H1 (cell line): Measurements from ENCODE around the gene ZNF525. TPM values are rescaled to one million over a fixed set of nuclear protein-coding genes. Genes with fewer than 3 reads are reported as not detected.

Experiments
- CTCF ChIA-PET: fragments of 300-600 bp; sonication (Branson Sonifier 250); formaldehyde crosslinking; loops from one replicate; lab custom pipeline; 2021; ENCODE audit not compliant: partially characterized antibody; lab: Charles Lee
- POLR2A ChIA-PET: fragments of 300-600 bp; sonication (Branson Sonifier 250); formaldehyde crosslinking; loops from one replicate; lab custom pipeline; 2021; ENCODE audit warnings: inconsistent platforms; ENCODE audit not compliant: partially characterized antibody; lab: Charles Lee
- DNase-seq, 2 experiments: peaks; one replicate each; pipeline versions ENCODE4 v3.0.0 to v3.0.0-alpha.2; 2010 to 2022; ENCODE audit warnings: low spot score in 2 of 2, low read depth in 1 of 2, mixed read lengths in 1 of 2
- FAIRE-seq: peaks from 2 replicates; lab custom pipeline; 2011; peaks lifted over from hg19 to GRCh38; lab: Jason Lieb, UNC
- H2AFZ ChIP-seq: 2 replicates; pipeline ENCODE4 v1.8.1; 2012; ENCODE audit warnings: low read length, inconsistent platforms
- H2AK5ac ChIP-seq: 2 replicates; pipeline ENCODE4 v1.6.1; 2013; ENCODE audit warnings: low read depth, low read length
- H2BK120ac ChIP-seq: replicated peaks from 2 replicates; pipeline ENCODE3; 2013; ENCODE audit warnings: low read depth, low read length, inconsistent platforms
- H2BK12ac ChIP-seq: 2 replicates; pipeline ENCODE4 v1.6.1; 2013; ENCODE audit warnings: low read depth, low read length
- H2BK15ac ChIP-seq: 2 replicates; pipeline ENCODE4 v1.6.1; 2013; ENCODE audit warnings: low read length
- H2BK20ac ChIP-seq: 2 replicates; pipeline ENCODE4 v1.6.1; 2013; ENCODE audit warnings: low read length
- H2BK5ac ChIP-seq: 2 replicates; pipeline ENCODE4 v1.6.1; 2013; ENCODE audit warnings: low read depth, low read length
- H3K14ac ChIP-seq: 2 replicates; pipeline ENCODE4 v1.6.1; 2013; ENCODE audit warnings: inconsistent platforms; ENCODE audit not compliant: insufficient read length
- H3K18ac ChIP-seq: 2 replicates; pipeline ENCODE4 v1.6.1; 2013; ENCODE audit warnings: low read length; ENCODE audit errors: extremely low read depth
- H3K23ac ChIP-seq: 2 replicates; pipeline ENCODE4 v1.6.1; 2013; ENCODE audit warnings: inconsistent platforms; ENCODE audit not compliant: insufficient read length
- H3K23me2 ChIP-seq: 2 replicates; pipeline ENCODE4 v1.6.1; 2013; ENCODE audit warnings: low read depth, low read length
- H3K27ac ChIP-seq: 2 replicates; pipeline ENCODE4 v1.6.1; 2011; ENCODE audit warnings: low read depth, low read length, inconsistent platforms
- H3K27me3 ChIP-seq, 4 experiments: replicated peaks in 1 of 4; 1 replicate in 1 of 4; 2 replicates in 3 of 4; pipeline versions ENCODE4 v1.6.1 to v1.8.1; 2011 to 2013; ENCODE audit warnings: low read length in 3 of 4, mild to moderate bottlenecking in 3 of 4, inconsistent platforms in 2 of 4, mixed read lengths in 2 of 4, moderate library complexity in 1 of 4; ENCODE audit not compliant: control insufficient read depth in 3 of 4, insufficient read depth in 3 of 4; ENCODE audit errors: extremely low read depth in 1 of 4
- H3K36me3 ChIP-seq, 4 experiments: 2 replicates each; pipeline versions ENCODE4 v1.6.1 to v1.8.1; 2011 to 2013; ENCODE audit warnings: mild to moderate bottlenecking in 4 of 4, low read length in 3 of 4, moderate library complexity in 2 of 4, control low read depth in 1 of 4, inconsistent platforms in 1 of 4; ENCODE audit not compliant: insufficient read depth in 4 of 4, control insufficient read depth in 2 of 4
- H3K4ac ChIP-seq: replicated peaks from 2 replicates; pipeline ENCODE3; 2013; ENCODE audit warnings: low read length, low read depth, mixed read lengths, inconsistent platforms; ENCODE audit not compliant: insufficient read length
- H3K4me1 ChIP-seq, 4 experiments: replicated peaks in 1 of 4; 1 replicate in 1 of 4; 2 replicates in 3 of 4; pipeline versions ENCODE4 v1.6.1 to v1.8.1; 2011 to 2013; ENCODE audit warnings: low read length in 3 of 4, inconsistent platforms in 2 of 4, mixed read lengths in 1 of 4; ENCODE audit not compliant: insufficient read depth in 4 of 4, control insufficient read depth in 3 of 4
- H3K4me2 ChIP-seq, 2 experiments: 2 replicates each; pipeline versions ENCODE4 v1.6.1 to v1.8.1; 2011 to 2013; ENCODE audit warnings: low read depth in 2 of 2, low read length in 2 of 2, control low read depth in 1 of 2, inconsistent platforms in 1 of 2, mild to moderate bottlenecking in 1 of 2; ENCODE audit not compliant: insufficient read depth in 1 of 2
- H3K4me3 ChIP-seq, 4 experiments: fragments of 200-600, 300-600 bp in 1 of 4; sonication (generic), shearing (Covaris generic), sonication (Bioruptor Twin) in 1 of 4; 2 replicates each; pipeline versions ENCODE4 v1.5.1 to v1.8.1; 2011 to 2016; ENCODE audit warnings: low read length in 4 of 4, low read depth in 3 of 4, control low read depth in 2 of 4, inconsistent platforms in 2 of 4, mild to moderate bottlenecking in 2 of 4, mixed read lengths in 1 of 4, moderate library complexity in 1 of 4; ENCODE audit not compliant: insufficient read depth in 2 of 4; ENCODE audit errors: extremely low read depth in 1 of 4
- H3K56ac ChIP-seq: replicated peaks from 2 replicates; pipeline ENCODE3; 2013; ENCODE audit warnings: low read depth, mild to moderate bottlenecking, mixed read lengths, low read length, inconsistent platforms; ENCODE audit not compliant: insufficient read length
- H3K79me1 ChIP-seq: 2 replicates; pipeline ENCODE4 v1.6.1; 2013; ENCODE audit warnings: low read depth, low read length, control low read depth
- H3K79me2 ChIP-seq, 2 experiments: 2 replicates each; pipeline versions ENCODE4 v1.6.1 to v1.8.1; 2012 to 2013; ENCODE audit warnings: low read length in 2 of 2, mild to moderate bottlenecking in 2 of 2, inconsistent platforms in 1 of 2; ENCODE audit not compliant: insufficient read depth in 2 of 2, control insufficient read depth in 1 of 2
- H3K9ac ChIP-seq, 4 experiments: replicated peaks in 1 of 4; 1 replicate in 1 of 4; 2 replicates in 3 of 4; pipeline versions ENCODE4 v1.6.1 to v1.8.1; 2011 to 2013; ENCODE audit warnings: low read depth in 3 of 4, low read length in 3 of 4, control low read depth in 2 of 4, mild to moderate bottlenecking in 2 of 4, moderate library complexity in 2 of 4, inconsistent platforms in 1 of 4; ENCODE audit errors: extremely low read depth in 1 of 4
- H3K9me3 ChIP-seq, 2 experiments: 2 replicates each; pipeline versions ENCODE4 v1.6.1 to v1.8.1; 2012 to 2013; ENCODE audit warnings: mild to moderate bottlenecking in 2 of 2, moderate library complexity in 2 of 2, control low read depth in 1 of 2, inconsistent platforms in 1 of 2, low read depth in 1 of 2, low read length in 1 of 2, mixed read lengths in 1 of 2; ENCODE audit not compliant: insufficient read depth in 2 of 2
- H4K20me1 ChIP-seq, 2 experiments: replicated peaks in 1 of 2; 2 replicates each; pipeline versions ENCODE3 to v1.8.1; 2011 to 2013; ENCODE audit warnings: inconsistent platforms in 2 of 2, low read length in 2 of 2, mild to moderate bottlenecking in 1 of 2; ENCODE audit not compliant: insufficient read depth in 2 of 2, control insufficient read depth in 1 of 2
- H4K5ac ChIP-seq: 2 replicates; pipeline ENCODE4 v1.6.1; 2013; ENCODE audit warnings: low read length, low read depth, mixed read lengths, inconsistent platforms; ENCODE audit not compliant: insufficient read length
- H4K8ac ChIP-seq: 2 replicates; pipeline ENCODE4 v1.8.0; 2013; ENCODE audit warnings: mild to moderate bottlenecking, moderate library complexity, low read length, inconsistent platforms; ENCODE audit not compliant: insufficient read depth; ENCODE audit errors: extremely low read depth
- H4K91ac ChIP-seq: replicated peaks from 2 replicates; pipeline ENCODE3; 2013; ENCODE audit warnings: low read length, mixed read lengths, inconsistent platforms; ENCODE audit not compliant: insufficient read length
- CEBPB ChIP-seq: IDR thresholded peaks from 2 replicates; pipeline ENCODE4 v1.6.1; 2012; ENCODE audit warnings: low read depth, low read length
- CHD1 ChIP-seq: IDR thresholded peaks from 2 replicates; pipeline ENCODE4 v1.6.1; 2012; ENCODE audit warnings: low read depth, low read length, improper control_type of control experiment
- CTBP2 ChIP-seq: IDR thresholded peaks from 2 replicates; pipeline ENCODE4 v1.7.0; 2011; ENCODE audit warnings: borderline replicate concordance, mild to moderate bottlenecking, moderate library complexity, mixed read lengths, low read length; ENCODE audit not compliant: insufficient read depth, insufficient read length
- EGR1 ChIP-seq: IDR thresholded peaks from 2 replicates; pipeline ENCODE4 v1.6.1; 2011; ENCODE audit warnings: low read depth, low read length, borderline replicate concordance
- GTF2F1 ChIP-seq: IDR thresholded peaks from 2 replicates; pipeline ENCODE4 v1.6.1; 2012; ENCODE audit warnings: low read depth, low read length, improper control_type of control experiment, borderline replicate concordance
- KDM5A ChIP-seq: fragments of 200-600 bp; IDR thresholded peaks from 2 replicates; pipeline ENCODE4 v1.7.1; 2012; ENCODE audit warnings: mild to moderate bottlenecking, low read length, inconsistent platforms, mixed read lengths
- NANOG ChIP-seq: IDR thresholded peaks from 2 replicates; pipeline ENCODE4 v1.6.1; 2011; ENCODE audit warnings: low read length, low read depth, mild to moderate bottlenecking, inconsistent platforms; ENCODE audit not compliant: insufficient read depth, poor library complexity, severe bottlenecking
- PHF8 ChIP-seq: fragments of 200-600 bp; sonication (generic); conservative IDR thresholded peaks from 2 replicates; pipeline ENCODE4 v1.7.1; 2012; ENCODE audit warnings: low read depth, mild to moderate bottlenecking, inconsistent platforms, low read length, moderate library complexity
- SIRT6 ChIP-seq: IDR thresholded peaks from one replicate; pipeline ENCODE4 v1.7.1; 2012; ENCODE audit warnings: low read length, inconsistent platforms
- SUZ12 ChIP-seq: fragments of 200-600 bp; sonication (generic); IDR thresholded peaks from 2 replicates; pipeline ENCODE4 v1.6.1; 2012; ENCODE audit warnings: mild to moderate bottlenecking, inconsistent platforms, low read length, moderate library complexity, mixed read lengths
- TAF1 ChIP-seq: IDR thresholded peaks from 2 replicates; pipeline ENCODE4 v1.6.1; 2011; ENCODE audit warnings: mild to moderate bottlenecking, low read depth, low read length
- TAF7 ChIP-seq: optimal IDR thresholded peaks from 2 replicates; pipeline ENCODE3; 2011; ENCODE audit warnings: low read depth, mild to moderate bottlenecking, inconsistent platforms, low read length, moderate library complexity, borderline replicate concordance
- WGBS, 2 experiments: shearing (Covaris generic) in 1 of 2; methylation state at CpG; one replicate each; pipeline versions ENCODE4 v1.1.6 to v1.1.7; 2013 to 2015; ENCODE audit warnings: low lambda C conversion rate in 2 of 2, mixed read lengths in 2 of 2, inconsistent platforms in 1 of 2, low coverage in 1 of 2, missing lambda C conversion rate in 1 of 2; ENCODE audit not compliant: insufficient replicate concordance in 2 of 2, insufficient coverage in 1 of 2, insufficient read length in 1 of 2; ENCODE audit errors: extremely low coverage in 1 of 2, missing lambda C conversion rate in 1 of 2; 5-methylcytosine and 5-hydroxymethylcytosine counted together
- polyA plus RNA-seq, 7 experiments: library from polyadenylated mRNA; depleted of rRNA in 3 of 7; stranded (reverse) in 5 of 7; unstranded in 2 of 7; fragments of >200 nt in 5 of 7; fragments of 200-250 nt in 2 of 7; gene quantifications; 1 replicate in 5 of 7; 2 replicates in 1 of 7; 4 replicates in 1 of 7; pipeline versions ENCODE4 v1.2.1 to v1.2.3, GENCODE V29; 2011 to 2013; ENCODE audit warnings: missing spikeins in 2 of 7, mixed read lengths in 2 of 7
- total RNA-seq: library from RNA; stranded (reverse); fragmentation: NEBNext Ultra II Directional; extraction: Animal tissue kit (Norgen Biotek cat#: 25700); gene quantifications from 2 replicates; pipeline ENCODE4 v1.2.1, GENCODE V29; 2021
- TF ChIP-seq, protein P1 (sequence below): IDR thresholded peaks from 2 replicates; pipeline ENCODE4 v1.6.1; 2012; ENCODE audit warnings: inconsistent platforms

The ZNF525 gene
- total and polyA plus RNA-seq, 2 of the 8 experiments (the other 6 are each of a cell fraction or from before 2014, with no cell fraction given): 8.2 to 63.4 TPM

DNA sequence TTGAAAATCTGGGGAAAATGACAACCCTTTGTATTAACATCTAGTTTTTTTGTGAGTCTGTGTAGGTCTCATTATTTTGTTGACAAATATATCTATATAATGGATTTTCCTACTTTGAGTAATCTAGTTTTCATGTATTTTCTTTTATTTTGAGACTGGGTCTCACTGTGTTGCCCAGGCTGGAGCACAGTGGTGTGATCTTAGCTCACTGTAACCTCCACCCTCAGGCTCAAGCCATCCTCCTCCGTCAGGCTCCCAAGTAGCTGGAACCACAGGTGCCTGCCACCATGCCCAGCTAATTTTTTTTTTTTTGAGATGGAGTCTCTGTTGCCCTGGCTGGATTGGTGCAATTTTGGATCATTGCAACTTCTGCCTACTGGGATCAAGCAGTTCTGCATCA lies 9.2 kb downstream of the ZNF525 start:
- CTCF ChIA-PET: interaction anchor here (0.7 to 1.1 kb wide), 4 partner anchors 11 to 179 kb away, joined by 3 read pairs; no protein-coding TSS in a partner anchor
- no peak overlapping the region for H3K56ac ChIP-seq
- H3K9me3 ChIP-seq: no peaks in the 10 kb centered on the region
- no peak overlapping the region for H3K4me2 ChIP-seq
- 0 out of 2 replicates have a peak overlapping the region, but pooled peaks have one; percentile 53 for H2AK5ac ChIP-seq
- H3K9ac ChIP-seq: no peak overlapping the region
- H2BK120ac ChIP-seq: no peak overlapping the region
- no peaks in the 10 kb centered on the region; the same call in 1 of the 2 replicates for H3K79me1 ChIP-seq
- peaks cover 4 to 50% (median 28%) of the 10 kb centered on the region in 4 experiments; a peak in 7 of 8 replicates for H3K36me3 ChIP-seq
- no peak overlapping the region for H3K27ac ChIP-seq
- H3K4me3 ChIP-seq: no peak overlapping the region
- WGBS, 2 experiments: 92% methylated on average over 1 of the region's 1 CpG; no CpG with 5 or more reads in 1 of the 2 experiments
- H2BK20ac ChIP-seq: no peak overlapping the region
- no peak overlapping the region for H2AFZ ChIP-seq
- no peak overlapping the region for H2BK15ac ChIP-seq
- no peak for DNase-seq
- peaks cover 0 to 2% (median 0%) of the 10 kb centered on the region in 4 experiments; a peak in 2 of 7 replicates for H3K4me1 ChIP-seq
- no peak overlapping the region for H3K14ac ChIP-seq
- peaks cover 0 to 11% of the 10 kb centered on the region in 2 experiments; a peak in 1 of 4 replicates for H3K79me2 ChIP-seq
- peak overlapping the region; percentile 65 for H4K91ac ChIP-seq
- 0 out of 2 replicates have a peak overlapping the region, but pooled peaks have one; percentile 0 for H3K18ac ChIP-seq
- peak overlapping the region; percentile 68; the same call in 1 of the 2 replicates for H2BK5ac ChIP-seq
- no peak overlapping the region for H4K5ac ChIP-seq
- POLR2A ChIA-PET: no interaction called here
- no peaks in the 10 kb centered on the region for H4K20me1 ChIP-seq
- H3K27me3 ChIP-seq: no peaks in the 10 kb centered on the region
- peak overlapping the region; percentile 55; the same call in 1 of the 2 replicates for H2BK12ac ChIP-seq
- H3K23ac ChIP-seq: no peak overlapping the region
- no peak overlapping the region for H4K8ac ChIP-seq
- FAIRE-seq: no peak
- H3K23me2 ChIP-seq: no peaks in the 10 kb centered on the region
- H3K4ac ChIP-seq: no peak overlapping the region
- TF ChIP-seq TAF7 (no peak), EGR1 (no peak), NANOG (no peak), SUZ12 (no peak), CHD1 (no peak), PHF8 (no peak), CEBPB (no peak), SIRT6 (no peak), TAF1 (no peak), KDM5A (no peak), GTF2F1 (no peak), CTBP2 (no peak)
- TF ChIP-seq, protein P1, sequence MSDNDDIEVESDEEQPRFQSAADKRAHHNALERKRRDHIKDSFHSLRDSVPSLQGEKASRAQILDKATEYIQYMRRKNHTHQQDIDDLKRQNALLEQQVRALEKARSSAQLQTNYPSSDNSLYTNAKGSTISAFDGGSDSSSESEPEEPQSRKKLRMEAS: no peak
